Mammary epithelial cell (primary cell): ENCODE data around the gene MYLK.

Source experiments
- CTCF ChIP-seq, 2 donors: IDR thresholded peaks in 1 of 2; conservative IDR thresholded peaks in 1 of 2; 2 replicates each; pipeline ENCODE4 v1.5.1; 2011 to 2012; ENCODE audit warnings: inconsistent platforms in 2 of 2, low read length in 2 of 2, mild to moderate bottlenecking in 2 of 2, control low read depth in 1 of 2, low read depth in 1 of 2; ENCODE audit not compliant: insufficient read depth in 1 of 2; ENCODE audit errors: extremely low read depth in 1 of 2
- EZH2 ChIP-seq: IDR thresholded peaks from 2 replicates; pipeline ENCODE4 v1.6.1; 2012; ENCODE audit warnings: low read length, inconsistent platforms, borderline replicate concordance

- TF ChIP-seq CTCF (conservative IDR thresholded peaks at IDR 0.05 in 1 of 2, IDR thresholded peaks at IDR 0.05 in 1 of 2; ENCODE audit: extremely low read depth in 1 of 2, insufficient read depth in 1 of 2, low read depth in 1 of 2, low read length in 2 of 2) = no peak
- no peak for TF ChIP-seq EZH2
Measured at GRCh38 chr3:123722021-123722420, 162.1 kb downstream of the MYLK start.
